SK-N-SH treated with all-trans-retinoic acid at 6 μM for 48 hours (cell line): Measurements from ENCODE around the gene CDA.

Source experiments
- ATAC-seq: fragments of 200-7000 bp; cut with Tn5 transposase; 3 replicates; pipeline ENCODE4 v1.9.1; 2020; ENCODE audit warnings: mild to moderate bottlenecking, moderate library complexity
- ARNTL ChIP-seq: fragments of 450-650 bp; formaldehyde crosslinking; IDR thresholded peaks from 2 replicates; pipeline ENCODE4 v1.5.0; 2020; ENCODE audit warnings: low read depth, mild to moderate bottlenecking, moderate library complexity, borderline replicate concordance
- BACH2 ChIP-seq: fragments of 250-450 bp; sonication (Bioruptor Pico); IDR thresholded peaks from 2 replicates; pipeline ENCODE4 v1.9.0; 2021; ENCODE audit warnings: mild to moderate bottlenecking, borderline replicate concordance
- CSDC2 ChIP-seq: fragments of 250-450 bp; sonication (Bioruptor Pico); IDR thresholded peaks from 2 replicates; pipeline ENCODE4 v1.5.0; 2020; ENCODE audit warnings: mild to moderate bottlenecking, moderate library complexity
- GLIS3 ChIP-seq: fragments of 250-450 bp; sonication (Bioruptor Pico); IDR thresholded peaks from 2 replicates; pipeline ENCODE4 v1.5.0; 2020; ENCODE audit warnings: mild to moderate bottlenecking, moderate library complexity
- ISL1 ChIP-seq: fragments of 250-450 bp; sonication (Bioruptor Pico); IDR thresholded peaks from 2 replicates; pipeline ENCODE4 v2.1.2; 2022; ENCODE audit warnings: mild to moderate bottlenecking, moderate library complexity
- OSR1 ChIP-seq: fragments of 250-450 bp; sonication (Bioruptor Pico); IDR thresholded peaks from 2 replicates; pipeline ENCODE4 v1.8.0; 2022; ENCODE audit warnings: moderate library complexity, mild to moderate bottlenecking, inconsistent platforms
- PPARA ChIP-seq: fragments of 250-450 bp; sonication (Bioruptor Pico); IDR thresholded peaks from 2 replicates; pipeline ENCODE4 v1.5.0; 2020; ENCODE audit warnings: mild to moderate bottlenecking, borderline replicate concordance
- RARB ChIP-seq: fragments of 250-450 bp; sonication (Bioruptor Pico); IDR thresholded peaks from 2 replicates; pipeline ENCODE4 v1.8.0; 2021; ENCODE audit warnings: mild to moderate bottlenecking, moderate library complexity
- SNAI2 ChIP-seq: fragments of 250-450 bp; sonication (Bioruptor Pico); IDR thresholded peaks from 2 replicates; pipeline ENCODE4 v1.5.0; 2020; ENCODE audit warnings: mild to moderate bottlenecking, moderate library complexity
- ZC3H10 ChIP-seq: fragments of 250-450 bp; sonication (Bioruptor Pico); IDR thresholded peaks from 2 replicates; pipeline ENCODE4 v1.5.1; 2021; ENCODE audit warnings: mild to moderate bottlenecking, moderate library complexity
- ZFP3 ChIP-seq: fragments of 250-450 bp; sonication (Bioruptor Pico); IDR thresholded peaks from 2 replicates; pipeline ENCODE4 v1.5.0; 2020; ENCODE audit warnings: mild to moderate bottlenecking, moderate library complexity
- ZFP30 ChIP-seq: fragments of 450-650 bp; formaldehyde crosslinking; IDR thresholded peaks from 2 replicates; pipeline ENCODE4 v1.5.0; 2022; ENCODE audit warnings: mild to moderate bottlenecking, moderate library complexity
- ZNF565 ChIP-seq: fragments of 450-650 bp; formaldehyde crosslinking; conservative IDR thresholded peaks from 2 replicates; pipeline ENCODE4 v1.5.0; 2020; ENCODE audit warnings: low read depth, mild to moderate bottlenecking, moderate library complexity
- ZNF70 ChIP-seq: fragments of 450-650 bp; formaldehyde crosslinking; IDR thresholded peaks from 2 replicates; pipeline ENCODE4 v1.5.0; 2020; ENCODE audit warnings: mild to moderate bottlenecking, moderate library complexity
- ZNF8 ChIP-seq: fragments of 450-650 bp; formaldehyde crosslinking; IDR thresholded peaks from 2 replicates; pipeline ENCODE4 v1.5.0; 2020; ENCODE audit warnings: mild to moderate bottlenecking, moderate library complexity
- TF ChIP-seq, protein P1 (sequence below): fragments of 250-450 bp; sonication (Bioruptor Pico); IDR thresholded peaks from 2 replicates; pipeline ENCODE4 v1.5.0; 2020; ENCODE audit warnings: mild to moderate bottlenecking, moderate library complexity
- TF ChIP-seq, protein P2 (sequence below): fragments of 250-450 bp; sonication (Bioruptor Pico); IDR thresholded peaks from 2 replicates; pipeline ENCODE4 v1.5.1; 2021; ENCODE audit warnings: mild to moderate bottlenecking, moderate library complexity
- TF ChIP-seq, protein P3 (sequence below): fragments of 250-450 bp; sonication (Bioruptor Pico); IDR thresholded peaks from 2 replicates; pipeline ENCODE4 v1.8.0; 2020; ENCODE audit warnings: mild to moderate bottlenecking, moderate library complexity, borderline replicate concordance
- TF ChIP-seq, protein P4 (sequence below): fragments of 250-450 bp; sonication (Bioruptor Pico); IDR thresholded peaks from 2 replicates; pipeline ENCODE4 v1.8.0; 2021; ENCODE audit warnings: low read depth, mild to moderate bottlenecking, moderate library complexity, borderline replicate concordance
- TF ChIP-seq, protein P5 (sequence below): fragments of 250-450 bp; sonication (Bioruptor Pico); IDR thresholded peaks from 2 replicates; pipeline ENCODE4 v1.5.1; 2020; ENCODE audit warnings: low read depth, mild to moderate bottlenecking, moderate library complexity

CDA gene

DNA sequence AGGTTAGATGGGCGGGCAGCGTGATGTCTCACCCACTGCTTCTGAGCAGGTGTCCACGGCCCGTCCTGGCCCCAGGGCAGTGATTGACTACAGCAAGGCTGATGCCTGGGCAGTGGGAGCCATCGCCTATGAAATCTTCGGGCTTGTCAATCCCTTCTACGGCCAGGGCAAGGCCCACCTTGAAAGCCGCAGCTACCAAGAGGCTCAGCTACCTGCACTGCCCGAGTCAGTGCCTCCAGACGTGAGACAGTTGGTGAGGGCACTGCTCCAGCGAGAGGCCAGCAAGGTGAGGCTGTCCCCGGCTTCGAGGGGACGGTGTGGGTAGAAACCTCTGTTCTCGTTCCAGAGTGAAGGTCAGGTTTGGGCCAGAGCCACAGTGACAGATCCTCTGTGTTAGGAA lies 60.0 kb downstream of the CDA start:
- no peak for ATAC-seq
- TF ChIP-seq ZC3H10 (CRISPR knock-in tag), result no peak
- no peak for TF ChIP-seq GLIS3 (CRISPR knock-in tag)
- TF ChIP-seq, protein P1, sequence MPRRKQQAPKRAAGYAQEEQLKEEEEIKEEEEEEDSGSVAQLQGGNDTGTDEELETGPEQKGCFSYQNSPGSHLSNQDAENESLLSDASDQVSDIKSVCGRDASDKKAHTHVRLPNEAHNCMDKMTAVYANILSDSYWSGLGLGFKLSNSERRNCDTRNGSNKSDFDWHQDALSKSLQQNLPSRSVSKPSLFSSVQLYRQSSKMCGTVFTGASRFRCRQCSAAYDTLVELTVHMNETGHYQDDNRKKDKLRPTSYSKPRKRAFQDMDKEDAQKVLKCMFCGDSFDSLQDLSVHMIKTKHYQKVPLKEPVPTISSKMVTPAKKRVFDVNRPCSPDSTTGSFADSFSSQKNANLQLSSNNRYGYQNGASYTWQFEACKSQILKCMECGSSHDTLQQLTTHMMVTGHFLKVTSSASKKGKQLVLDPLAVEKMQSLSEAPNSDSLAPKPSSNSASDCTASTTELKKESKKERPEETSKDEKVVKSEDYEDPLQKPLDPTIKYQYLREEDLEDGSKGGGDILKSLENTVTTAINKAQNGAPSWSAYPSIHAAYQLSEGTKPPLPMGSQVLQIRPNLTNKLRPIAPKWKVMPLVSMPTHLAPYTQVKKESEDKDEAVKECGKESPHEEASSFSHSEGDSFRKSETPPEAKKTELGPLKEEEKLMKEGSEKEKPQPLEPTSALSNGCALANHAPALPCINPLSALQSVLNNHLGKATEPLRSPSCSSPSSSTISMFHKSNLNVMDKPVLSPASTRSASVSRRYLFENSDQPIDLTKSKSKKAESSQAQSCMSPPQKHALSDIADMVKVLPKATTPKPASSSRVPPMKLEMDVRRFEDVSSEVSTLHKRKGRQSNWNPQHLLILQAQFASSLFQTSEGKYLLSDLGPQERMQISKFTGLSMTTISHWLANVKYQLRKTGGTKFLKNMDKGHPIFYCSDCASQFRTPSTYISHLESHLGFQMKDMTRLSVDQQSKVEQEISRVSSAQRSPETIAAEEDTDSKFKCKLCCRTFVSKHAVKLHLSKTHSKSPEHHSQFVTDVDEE, result no peak
- TF ChIP-seq ZFP30 (CRISPR knock-in tag), result no peak
- no peak for TF ChIP-seq PPARA (CRISPR knock-in tag)
- TF ChIP-seq ZFP3 (CRISPR knock-in tag), result no peak
- no peak for TF ChIP-seq ZNF70 (CRISPR knock-in tag)

DNA sequence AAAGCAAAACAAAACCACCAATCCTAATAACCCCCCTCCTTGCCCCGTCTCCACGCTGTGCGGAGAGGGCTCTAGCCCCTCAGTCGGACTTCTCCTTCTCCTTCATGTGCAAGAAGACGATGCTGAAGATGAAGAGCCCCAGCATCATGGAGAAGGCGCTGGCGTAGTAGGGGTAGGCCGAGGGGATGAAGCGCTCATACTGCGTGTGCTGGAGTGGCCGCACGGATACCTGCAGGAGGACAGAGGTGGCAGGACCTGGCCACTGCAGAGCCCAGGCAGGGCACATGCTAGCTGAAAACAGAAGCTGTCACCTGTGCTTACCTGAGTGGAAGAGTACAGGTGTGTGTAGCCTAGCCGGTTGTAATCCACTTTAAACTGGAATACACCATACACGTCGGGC lies 63.4 kb downstream of the CDA start:
- ATAC-seq, result no peak
- TF ChIP-seq GLIS3 (CRISPR knock-in tag), result no peak
- TF ChIP-seq SNAI2 (CRISPR knock-in tag), result no peak
- TF ChIP-seq, protein P2, sequence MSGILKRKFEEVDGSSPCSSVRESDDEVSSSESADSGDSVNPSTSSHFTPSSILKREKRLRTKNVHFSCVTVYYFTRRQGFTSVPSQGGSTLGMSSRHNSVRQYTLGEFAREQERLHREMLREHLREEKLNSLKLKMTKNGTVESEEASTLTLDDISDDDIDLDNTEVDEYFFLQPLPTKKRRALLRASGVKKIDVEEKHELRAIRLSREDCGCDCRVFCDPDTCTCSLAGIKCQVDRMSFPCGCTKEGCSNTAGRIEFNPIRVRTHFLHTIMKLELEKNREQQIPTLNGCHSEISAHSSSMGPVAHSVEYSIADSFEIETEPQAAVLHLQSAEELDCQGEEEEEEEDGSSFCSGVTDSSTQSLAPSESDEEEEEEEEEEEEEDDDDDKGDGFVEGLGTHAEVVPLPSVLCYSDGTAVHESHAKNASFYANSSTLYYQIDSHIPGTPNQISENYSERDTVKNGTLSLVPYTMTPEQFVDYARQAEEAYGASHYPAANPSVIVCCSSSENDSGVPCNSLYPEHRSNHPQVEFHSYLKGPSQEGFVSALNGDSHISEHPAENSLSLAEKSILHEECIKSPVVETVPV (CRISPR knock-in tag), result no peak
- TF ChIP-seq ISL1 (CRISPR knock-in tag), result no peak
- TF ChIP-seq, protein P1, result no peak
- TF ChIP-seq ZNF8, result no peak
- TF ChIP-seq ARNTL (CRISPR knock-in tag), result no peak
- TF ChIP-seq, protein P3, sequence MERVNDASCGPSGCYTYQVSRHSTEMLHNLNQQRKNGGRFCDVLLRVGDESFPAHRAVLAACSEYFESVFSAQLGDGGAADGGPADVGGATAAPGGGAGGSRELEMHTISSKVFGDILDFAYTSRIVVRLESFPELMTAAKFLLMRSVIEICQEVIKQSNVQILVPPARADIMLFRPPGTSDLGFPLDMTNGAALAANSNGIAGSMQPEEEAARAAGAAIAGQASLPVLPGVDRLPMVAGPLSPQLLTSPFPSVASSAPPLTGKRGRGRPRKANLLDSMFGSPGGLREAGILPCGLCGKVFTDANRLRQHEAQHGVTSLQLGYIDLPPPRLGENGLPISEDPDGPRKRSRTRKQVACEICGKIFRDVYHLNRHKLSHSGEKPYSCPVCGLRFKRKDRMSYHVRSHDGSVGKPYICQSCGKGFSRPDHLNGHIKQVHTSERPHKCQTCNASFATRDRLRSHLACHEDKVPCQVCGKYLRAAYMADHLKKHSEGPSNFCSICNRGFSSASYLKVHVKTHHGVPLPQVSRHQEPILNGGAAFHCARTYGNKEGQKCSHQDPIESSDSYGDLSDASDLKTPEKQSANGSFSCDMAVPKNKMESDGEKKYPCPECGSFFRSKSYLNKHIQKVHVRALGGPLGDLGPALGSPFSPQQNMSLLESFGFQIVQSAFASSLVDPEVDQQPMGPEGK (CRISPR knock-in tag), result no peak
- TF ChIP-seq ZFP3 (CRISPR knock-in tag), result no peak
- TF ChIP-seq BACH2 (CRISPR knock-in tag), result no peak
- TF ChIP-seq RARB, result no peak
- TF ChIP-seq, protein P4, sequence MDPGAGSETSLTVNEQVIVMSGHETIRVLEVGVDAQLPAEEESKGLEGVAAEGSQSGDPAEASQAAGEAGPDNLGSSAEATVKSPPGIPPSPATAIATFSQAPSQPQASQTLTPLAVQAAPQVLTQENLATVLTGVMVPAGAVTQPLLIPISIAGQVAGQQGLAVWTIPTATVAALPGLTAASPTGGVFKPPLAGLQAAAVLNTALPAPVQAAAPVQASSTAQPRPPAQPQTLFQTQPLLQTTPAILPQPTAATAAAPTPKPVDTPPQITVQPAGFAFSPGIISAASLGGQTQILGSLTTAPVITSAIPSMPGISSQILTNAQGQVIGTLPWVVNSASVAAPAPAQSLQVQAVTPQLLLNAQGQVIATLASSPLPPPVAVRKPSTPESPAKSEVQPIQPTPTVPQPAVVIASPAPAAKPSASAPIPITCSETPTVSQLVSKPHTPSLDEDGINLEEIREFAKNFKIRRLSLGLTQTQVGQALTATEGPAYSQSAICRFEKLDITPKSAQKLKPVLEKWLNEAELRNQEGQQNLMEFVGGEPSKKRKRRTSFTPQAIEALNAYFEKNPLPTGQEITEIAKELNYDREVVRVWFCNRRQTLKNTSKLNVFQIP, result no peak

DNA sequence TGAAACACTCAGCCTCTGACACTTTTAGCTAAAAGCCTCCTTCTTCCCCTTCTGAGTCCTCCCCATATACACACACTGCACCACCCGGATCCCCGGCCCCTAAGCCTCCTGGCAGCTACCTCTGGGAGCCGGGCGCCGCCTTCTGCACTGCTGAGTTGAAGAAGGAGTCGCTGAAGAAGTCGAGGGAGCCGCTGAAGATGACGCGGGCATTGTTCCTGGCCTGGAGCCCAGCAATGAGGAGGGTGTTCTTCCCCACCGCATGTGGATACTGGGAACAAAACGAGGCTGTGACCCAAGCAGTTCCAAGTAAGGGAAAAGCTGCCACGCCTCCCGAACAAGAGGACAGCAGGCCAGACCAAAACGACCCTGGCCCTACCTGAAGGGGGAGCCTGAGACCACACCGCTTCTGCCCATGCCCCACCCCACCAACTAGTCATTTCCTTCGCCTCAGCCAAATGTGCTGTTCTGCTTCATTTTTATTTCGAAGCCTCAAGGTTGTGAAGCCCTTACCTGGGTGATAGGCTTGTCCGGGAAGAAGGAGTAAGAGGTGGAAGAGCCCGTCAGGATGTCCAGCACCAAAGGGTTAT lies 65.3 kb downstream of the CDA start:
- TF ChIP-seq GLIS3 (CRISPR knock-in tag) (no peak), ARNTL (CRISPR knock-in tag) (no peak)
- no peak for ATAC-seq

DNA sequence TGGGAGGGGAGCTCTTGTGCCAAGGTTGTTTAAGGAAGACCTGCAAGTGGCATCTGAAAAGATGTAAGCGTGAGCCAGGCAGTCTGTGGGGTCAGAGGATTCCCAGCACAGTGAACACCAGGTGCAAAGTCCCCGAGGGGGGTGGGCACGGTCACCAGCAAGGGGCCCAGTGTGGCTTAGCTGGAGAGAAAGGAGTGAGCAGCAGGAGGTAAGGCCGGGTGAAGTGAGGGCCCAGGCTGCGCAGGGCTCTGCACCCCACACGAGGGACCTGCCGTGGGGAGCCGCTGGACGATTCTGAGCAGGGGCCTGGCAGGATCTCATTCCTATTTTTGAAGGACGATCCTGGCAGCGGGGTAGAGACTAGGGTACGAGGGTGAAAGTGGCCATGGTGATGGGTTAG lies 68.1 kb downstream of the CDA start:
- no peak for ATAC-seq
- TF ChIP-seq CSDC2 (CRISPR knock-in tag) (no peak), GLIS3 (CRISPR knock-in tag) (no peak), ISL1 (CRISPR knock-in tag) (no peak), OSR1 (CRISPR knock-in tag) (no peak), ZFP3 (CRISPR knock-in tag) (no peak), ZNF565 (CRISPR knock-in tag) (no peak)
- TF ChIP-seq, protein P5, sequence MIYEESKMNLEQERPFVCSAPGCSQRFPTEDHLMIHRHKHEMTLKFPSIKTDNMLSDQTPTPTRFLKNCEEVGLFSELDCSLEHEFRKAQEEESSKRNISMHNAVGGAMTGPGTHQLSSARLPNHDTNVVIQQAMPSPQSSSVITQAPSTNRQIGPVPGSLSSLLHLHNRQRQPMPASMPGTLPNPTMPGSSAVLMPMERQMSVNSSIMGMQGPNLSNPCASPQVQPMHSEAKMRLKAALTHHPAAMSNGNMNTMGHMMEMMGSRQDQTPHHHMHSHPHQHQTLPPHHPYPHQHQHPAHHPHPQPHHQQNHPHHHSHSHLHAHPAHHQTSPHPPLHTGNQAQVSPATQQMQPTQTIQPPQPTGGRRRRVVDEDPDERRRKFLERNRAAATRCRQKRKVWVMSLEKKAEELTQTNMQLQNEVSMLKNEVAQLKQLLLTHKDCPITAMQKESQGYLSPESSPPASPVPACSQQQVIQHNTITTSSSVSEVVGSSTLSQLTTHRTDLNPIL (CRISPR knock-in tag), result no peak
